B cell (primary cell): ENCODE measurements around the gene HDC. TPM values are rescaled to one million over a fixed set of nuclear protein-coding genes. Genes with fewer than 3 reads are reported as not detected.

Experiments used
- ATAC-seq: fragments of 200-7000 bp; cut with Tn5 transposase; one replicate; pipeline ENCODE4 v1.10.0; 2021; ENCODE audit warnings: low read depth, mild to moderate bottlenecking, moderate number of reproducible peaks, moderate library complexity
- CTCF ChIA-PET: fragments of 350-600 bp; sonication (Branson Sonifier 250); formaldehyde crosslinking; loops from one replicate; lab custom pipeline; 2021; ENCODE audit warnings: antibody characterized with exemption, inconsistent platforms; lab: Charles Lee
- POLR2A ChIA-PET: fragments of 350-600 bp; sonication (Branson Sonifier 250); formaldehyde crosslinking; loops from one replicate; lab custom pipeline; 2021; ENCODE audit warnings: antibody characterized with exemption; lab: Charles Lee
- DNase-seq: peaks from one replicate; pipeline ENCODE4 v3.0.0; 2013
- H2AFZ ChIP-seq: 2 replicates; pipeline ENCODE4 v1.6.1; 2012; ENCODE audit warnings: mild to moderate bottlenecking, low read depth, low read length; ENCODE audit not compliant: insufficient read depth, poor library complexity, severe bottlenecking
- H3K27ac ChIP-seq, 2 donors: 1 replicate in 1 of 2; 2 replicates in 1 of 2; pipeline ENCODE4 v1.5.1; 2012 to 2013; ENCODE audit warnings: low read length in 2 of 2, mild to moderate bottlenecking in 2 of 2, moderate library complexity in 1 of 2
- H3K27me3 ChIP-seq, 4 experiments: fragments of 200-600 bp in 1 of 4; sonication (generic) in 1 of 4; replicated peaks in 1 of 4; 1 replicate in 2 of 4; 2 replicates in 2 of 4; pipeline versions ENCODE4 v1.6.1 to v1.7.0; 2013 to 2016; ENCODE audit warnings: low read length in 3 of 4, mild to moderate bottlenecking in 2 of 4, mixed read lengths in 1 of 4, moderate library complexity in 1 of 4; ENCODE audit not compliant: insufficient read depth in 4 of 4, control insufficient read depth in 3 of 4; ENCODE audit errors: control extremely low read depth in 1 of 4
- H3K36me3 ChIP-seq, 2 experiments: replicated peaks in 1 of 2; 1 replicate in 1 of 2; 2 replicates in 1 of 2; pipeline versions ENCODE4 v1.6.1 to v1.7.1; 2013; ENCODE audit warnings: low read length in 1 of 2; ENCODE audit not compliant: insufficient read depth in 2 of 2, control insufficient read depth in 1 of 2; ENCODE audit errors: control extremely low read depth in 1 of 2, extremely low read depth in 1 of 2
- H3K4me1 ChIP-seq, 2 donors: fragments of 200-600 bp in 1 of 2; sonication (generic) in 1 of 2; 1 replicate in 1 of 2; 2 replicates in 1 of 2; pipeline versions ENCODE4 v1.5.1 to v1.6.1; 2013 to 2017; ENCODE audit warnings: low read length in 2 of 2; ENCODE audit not compliant: control insufficient read depth in 2 of 2, insufficient read depth in 2 of 2
- H3K4me2 ChIP-seq: replicated peaks from 2 replicates; pipeline ENCODE3; 2012; ENCODE audit warnings: mild to moderate bottlenecking, low read depth, low read length; ENCODE audit not compliant: poor library complexity, severe bottlenecking
- H3K4me3 ChIP-seq, 5 experiments: fragments of 200-600 bp in 1 of 5; sonication (generic) in 1 of 5; 1 replicate in 3 of 5; 2 replicates in 2 of 5; pipeline versions ENCODE4 v1.5.1 to v1.7.0; 2011 to 2016; ENCODE audit warnings: low read length in 4 of 5, mild to moderate bottlenecking in 4 of 5, low read depth in 2 of 5, control low read depth in 1 of 5, moderate library complexity in 1 of 5; ENCODE audit not compliant: insufficient read depth in 1 of 5; ENCODE audit errors: control extremely low read depth in 1 of 5, extremely low read depth in 1 of 5
- H3K79me2 ChIP-seq: fragments of 200-600 bp; sonication (generic); one replicate; pipeline ENCODE4 v1.6.0; 2016; ENCODE audit warnings: low read length; ENCODE audit not compliant: control insufficient read depth, insufficient read depth
- H3K9ac ChIP-seq: fragments of 200-600 bp; sonication (generic); 2 replicates; pipeline ENCODE4 v1.6.1; 2017; ENCODE audit warnings: mild to moderate bottlenecking, low read length, moderate library complexity
- H3K9me3 ChIP-seq, 3 donors: one replicate each; pipeline versions ENCODE4 v1.6.1 to v1.7.1; 2013; ENCODE audit warnings: low read length in 2 of 3; ENCODE audit not compliant: control insufficient read depth in 2 of 3, insufficient read depth in 1 of 3; ENCODE audit errors: control extremely low read depth in 1 of 3
- H4K20me1 ChIP-seq: 2 replicates; pipeline ENCODE4 v1.6.0; 2012; ENCODE audit warnings: mild to moderate bottlenecking, low read length; ENCODE audit not compliant: insufficient read depth, control insufficient read depth, poor library complexity, severe bottlenecking
- H3K27ac Mint-ChIP-seq: one replicate; pipeline ENCODE4 v1.8.0; 2021; ENCODE audit warnings: mixed read lengths
- H3K27me3 Mint-ChIP-seq: one replicate; pipeline ENCODE4 v1.8.0; 2021; ENCODE audit warnings: mixed read lengths
- H3K4me1 Mint-ChIP-seq: one replicate; pipeline ENCODE4 v1.8.0; 2021; ENCODE audit warnings: mixed read lengths
- H3K4me3 Mint-ChIP-seq: one replicate; pipeline ENCODE4 v1.8.0; 2021; ENCODE audit warnings: mixed read lengths
- H3K9me3 Mint-ChIP-seq: one replicate; pipeline ENCODE4 v1.8.0; 2022; ENCODE audit warnings: mixed read lengths; ENCODE audit not compliant: insufficient read depth
- EZH2 ChIP-seq: IDR thresholded peaks from 2 replicates; pipeline ENCODE4 v1.6.1; 2012; ENCODE audit warnings: borderline replicate concordance, low read depth, mild to moderate bottlenecking, moderate library complexity, low read length; ENCODE audit not compliant: insufficient read depth, poor library complexity, severe bottlenecking
- WGBS: methylation state at CpG from one replicate; pipeline ENCODE4 v1.1.5; 2013; ENCODE audit warnings: missing lambda C conversion rate; ENCODE audit not compliant: insufficient coverage; 5-methylcytosine and 5-hydroxymethylcytosine counted together
- intact Hi-C: fragments of 100-400 bp; cut with micrococcal nuclease; formaldehyde crosslinking; loops from one replicate; pipeline ENCODE4 v1.10.0; 2022
- polyA plus RNA-seq: library from polyadenylated mRNA; depleted of rRNA; stranded (reverse); fragments of >200 nt; gene quantifications from 2 replicates; pipeline ENCODE4 v1.2.3, GENCODE V29; 2012
- total RNA-seq, 2 donors: library from RNA; stranded (reverse); fragments of 120-200 nt in 1 of 2; gene quantifications; 1 replicate in 1 of 2; 2 replicates in 1 of 2; pipeline versions ENCODE4 v1.2.3 to v1.2.4, GENCODE V29; 2013 to 2022
- TF ChIP-seq, protein P1 (sequence below): fragments of 200-600 bp; IDR thresholded peaks from one replicate; pipeline ENCODE4 v1.8.0; 2022; ENCODE audit warnings: antibody characterized with exemption, mild to moderate bottlenecking

The HDC gene
- total and polyA plus RNA-seq, 2 donors (not counting 1 experiment from before 2014, with no cell fraction given) = 0.88 TPM; not detected in 1

DNA sequence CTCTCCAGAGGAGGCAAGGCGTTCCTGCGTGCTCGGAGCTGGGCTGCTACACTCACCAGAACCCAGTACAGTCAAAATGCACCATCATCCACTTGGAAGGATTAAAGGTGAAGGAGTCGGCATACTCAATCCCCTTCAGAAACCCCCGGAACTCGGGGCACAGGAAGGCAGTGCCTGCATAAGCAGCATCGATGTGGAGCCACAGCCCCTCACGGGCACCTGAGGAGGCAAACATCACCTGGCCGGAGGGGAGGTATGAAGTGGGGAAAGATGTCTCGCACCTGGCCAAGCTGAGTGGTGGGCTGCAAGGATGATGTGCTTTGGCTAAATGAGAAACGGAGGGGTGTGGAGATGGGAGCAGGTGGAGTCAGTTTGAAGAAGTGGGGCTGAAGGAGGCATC is 13.0 kb downstream of the HDC start:
- intact Hi-C loops = no loop called here
- DNase-seq (no peak), ATAC-seq (no peak)
- no peaks in the 10 kb centered on the region for H3K9me3 ChIP-seq
- peaks cover 0 to 2% (median 0%) of the 10 kb centered on the region in 4 experiments for H3K27me3 ChIP-seq
- ChIA-PET POLR2A (no interaction called here), CTCF (no interaction called here)
- H4K20me1 ChIP-seq = no peaks in the 10 kb centered on the region
- Mint-ChIP-seq H3K27me3 (no peaks in the 10 kb centered on the region), H3K4me1 (peaks cover 8% of the 10 kb centered on the region), H3K27ac (no peak overlapping the region), H3K4me3 (no peak overlapping the region), H3K9me3 (no peaks in the 10 kb centered on the region)
- no peak overlapping the region for H3K4me2 ChIP-seq
- no peak overlapping the region for H3K4me3 ChIP-seq
- no peaks in the 10 kb centered on the region for H3K79me2 ChIP-seq
- WGBS = 100% methylated on average over 4 of the region's 11 CpGs
- H3K27ac ChIP-seq = no peak overlapping the region
- no peak overlapping the region for H2AFZ ChIP-seq
- peaks cover 6 to 9% of the 10 kb centered on the region in 2 donors for H3K4me1 ChIP-seq
- H3K9ac ChIP-seq = no peak overlapping the region
- TF ChIP-seq, protein P1, sequence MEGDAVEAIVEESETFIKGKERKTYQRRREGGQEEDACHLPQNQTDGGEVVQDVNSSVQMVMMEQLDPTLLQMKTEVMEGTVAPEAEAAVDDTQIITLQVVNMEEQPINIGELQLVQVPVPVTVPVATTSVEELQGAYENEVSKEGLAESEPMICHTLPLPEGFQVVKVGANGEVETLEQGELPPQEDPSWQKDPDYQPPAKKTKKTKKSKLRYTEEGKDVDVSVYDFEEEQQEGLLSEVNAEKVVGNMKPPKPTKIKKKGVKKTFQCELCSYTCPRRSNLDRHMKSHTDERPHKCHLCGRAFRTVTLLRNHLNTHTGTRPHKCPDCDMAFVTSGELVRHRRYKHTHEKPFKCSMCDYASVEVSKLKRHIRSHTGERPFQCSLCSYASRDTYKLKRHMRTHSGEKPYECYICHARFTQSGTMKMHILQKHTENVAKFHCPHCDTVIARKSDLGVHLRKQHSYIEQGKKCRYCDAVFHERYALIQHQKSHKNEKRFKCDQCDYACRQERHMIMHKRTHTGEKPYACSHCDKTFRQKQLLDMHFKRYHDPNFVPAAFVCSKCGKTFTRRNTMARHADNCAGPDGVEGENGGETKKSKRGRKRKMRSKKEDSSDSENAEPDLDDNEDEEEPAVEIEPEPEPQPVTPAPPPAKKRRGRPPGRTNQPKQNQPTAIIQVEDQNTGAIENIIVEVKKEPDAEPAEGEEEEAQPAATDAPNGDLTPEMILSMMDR = no peak
- TF ChIP-seq EZH2 = no peak
- no peaks in the 10 kb centered on the region for H3K36me3 ChIP-seq

DNA sequence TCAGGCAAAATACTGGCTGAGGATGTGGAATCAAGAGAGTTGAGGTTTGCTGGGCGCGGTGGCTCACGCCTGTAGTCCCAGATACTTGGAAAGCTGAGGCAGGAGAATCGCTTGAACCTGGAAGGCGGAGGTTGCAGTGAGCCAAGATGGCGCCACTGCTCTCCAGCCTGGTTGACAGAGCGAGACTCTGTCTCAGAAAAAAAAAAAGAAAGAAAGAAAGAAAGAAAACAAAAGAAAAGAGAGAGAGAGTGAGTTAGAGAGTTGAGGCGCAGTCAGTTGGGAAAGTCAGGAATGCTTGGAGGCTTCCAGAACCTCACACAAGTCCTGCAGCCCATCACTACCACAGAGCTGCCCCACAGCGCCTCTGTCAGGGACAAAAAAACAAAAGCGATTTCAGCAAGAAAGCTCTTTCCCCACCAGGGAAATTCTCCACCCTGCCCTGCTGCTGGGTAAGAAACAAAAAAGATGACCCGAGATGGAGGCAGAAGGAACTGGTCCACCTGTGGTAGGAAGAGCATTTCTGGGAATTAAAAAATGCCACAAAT is 13.8 kb downstream of the HDC start:
- Histone ChIP-seq H3K4me1 (peaks cover 9 to 13% of the 10 kb centered on the region in 2 donors), H3K27me3 (peaks cover 0 to 2% (median 0%) of the 10 kb centered on the region in 4 experiments), H3K4me3 (no peak overlapping the region), H3K9ac (no peak overlapping the region), H4K20me1 (no peaks in the 10 kb centered on the region), H3K4me2 (no peak overlapping the region), H2AFZ (no peak overlapping the region), H3K9me3 (no peaks in the 10 kb centered on the region), H3K27ac (no peak overlapping the region), H3K36me3 (no peaks in the 10 kb centered on the region), H3K79me2 (no peaks in the 10 kb centered on the region)
- DNase-seq = no peak
- ChIA-PET POLR2A (no interaction called here), CTCF (interaction anchor here (0.7 kb wide), 1 partner anchor 280 kb away, joined by 3 read pairs; no protein-coding TSS in a partner anchor)
- H3K4me3 Mint-ChIP-seq = no peak overlapping the region
- no peaks in the 10 kb centered on the region for H3K9me3 Mint-ChIP-seq
- no peak overlapping the region for H3K27ac Mint-ChIP-seq
- H3K27me3 Mint-ChIP-seq = no peaks in the 10 kb centered on the region
- WGBS = 100% methylated on average over 7 of the region's 11 CpGs
- H3K4me1 Mint-ChIP-seq = peaks cover 12% of the 10 kb centered on the region
- intact Hi-C loops = no loop called here
- TF ChIP-seq, protein P1 = no peak
- TF ChIP-seq EZH2 = no peak
- no peak for ATAC-seq
